ENCODE data around the gene ATF7IP2. TPM values are rescaled to one million over a fixed set of nuclear protein-coding genes. Genes with fewer than 3 reads are reported as not detected.

The ATF7IP2 gene
- total and polyA plus RNA-seq, 2 of the 13 experiments (the other 11 are each of a cell fraction or from before 2014, with no cell fraction given), result 117 to 217 TPM

DNA sequence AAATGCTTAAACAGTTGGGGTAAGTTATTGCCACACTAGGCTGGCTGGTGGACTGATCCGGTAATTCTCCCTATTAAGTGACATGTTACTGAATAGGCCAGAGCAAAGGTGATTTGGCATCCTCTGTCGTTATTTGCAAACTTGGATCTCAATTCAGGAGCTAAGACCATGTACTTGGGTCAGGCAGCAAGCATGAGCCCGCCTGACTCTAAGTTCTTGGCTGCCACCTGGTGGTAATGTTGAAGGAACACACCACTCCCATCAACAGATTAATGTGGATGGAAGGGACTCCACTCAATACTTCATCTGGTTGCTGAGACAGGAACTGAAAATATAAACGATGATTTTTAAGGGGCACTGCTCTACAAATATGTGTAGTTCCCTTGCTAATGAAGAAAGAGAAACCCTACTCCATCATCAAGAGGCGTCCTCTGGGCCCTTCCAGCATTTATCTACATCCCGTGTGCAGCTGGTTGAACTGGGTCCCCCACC, 123.7 kb downstream of the ATF7IP2 start (continued):
- TF ChIP-seq, protein P1, sequence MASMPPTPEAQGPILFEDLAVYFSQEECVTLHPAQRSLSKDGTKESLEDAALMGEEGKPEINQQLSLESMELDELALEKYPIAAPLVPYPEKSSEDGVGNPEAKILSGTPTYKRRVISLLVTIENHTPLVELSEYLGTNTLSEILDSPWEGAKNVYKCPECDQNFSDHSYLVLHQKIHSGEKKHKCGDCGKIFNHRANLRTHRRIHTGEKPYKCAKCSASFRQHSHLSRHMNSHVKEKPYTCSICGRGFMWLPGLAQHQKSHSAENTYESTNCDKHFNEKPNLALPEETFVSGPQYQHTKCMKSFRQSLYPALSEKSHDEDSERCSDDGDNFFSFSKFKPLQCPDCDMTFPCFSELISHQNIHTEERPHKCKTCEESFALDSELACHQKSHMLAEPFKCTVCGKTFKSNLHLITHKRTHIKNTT (CRISPR knock-in tag; IDR thresholded peaks at IDR 0.05), result no peak
- TF ChIP-seq ARNTL (CRISPR knock-in tag; IDR thresholded peaks at IDR 0.05) (no peak), ZFP36L1 (CRISPR knock-in tag; IDR thresholded peaks at IDR 0.05) (no peak; the same call in 1 of the 2 replicates), KAT7 (CRISPR knock-in tag; IDR thresholded peaks at IDR 0.05; ENCODE audit: borderline replicate concordance) (no peak; the same call in 1 of the 2 replicates), HNRNPLL (IDR thresholded peaks at IDR 0.05; ENCODE audit: low read depth, low read length, poor library complexity, severe bottlenecking) (no peak), ZFX (CRISPR knock-in tag; IDR thresholded peaks at IDR 0.05; ENCODE audit: low read depth) (peak; percentile 50; the same call in 1 of the 2 replicates), SP5 (CRISPR knock-in tag; IDR thresholded peaks at IDR 0.05; ENCODE audit: borderline replicate concordance, low read depth) (0 out of 2 replicates have a peak, but pooled peaks have one; percentile 28), ZMYM2 (CRISPR knock-in tag; IDR thresholded peaks at IDR 0.05) (no peak), SIX1 (CRISPR knock-in tag; IDR thresholded peaks at IDR 0.05; ENCODE audit: borderline replicate concordance) (0 out of 2 replicates have a peak, but pooled peaks have one; percentile 40), ZNF205 (CRISPR knock-in tag; IDR thresholded peaks at IDR 0.05) (no peak), ZNF788 (CRISPR knock-in tag; IDR thresholded peaks at IDR 0.05; ENCODE audit: borderline replicate concordance) (peak; percentile 71; the same call in 1 of the 2 replicates), ZNF652 (CRISPR knock-in tag; IDR thresholded peaks at IDR 0.05; ENCODE audit: borderline replicate concordance, low read depth) (no peak; the same call in 1 of the 2 replicates), RFX3 (CRISPR knock-in tag; IDR thresholded peaks at IDR 0.05) (no peak), KDM6A (CRISPR knock-in tag; IDR thresholded peaks at IDR 0.05; ENCODE audit: low read depth) (no peak), ZNF562 (CRISPR knock-in tag; IDR thresholded peaks at IDR 0.05; ENCODE audit: borderline replicate concordance) (no peak), DNMT1 (CRISPR knock-in tag; IDR thresholded peaks at IDR 0.05) (no peak), SP2 (CRISPR knock-in tag; IDR thresholded peaks at IDR 0.05) (no peak)
- TF ChIP-seq, protein P2, sequence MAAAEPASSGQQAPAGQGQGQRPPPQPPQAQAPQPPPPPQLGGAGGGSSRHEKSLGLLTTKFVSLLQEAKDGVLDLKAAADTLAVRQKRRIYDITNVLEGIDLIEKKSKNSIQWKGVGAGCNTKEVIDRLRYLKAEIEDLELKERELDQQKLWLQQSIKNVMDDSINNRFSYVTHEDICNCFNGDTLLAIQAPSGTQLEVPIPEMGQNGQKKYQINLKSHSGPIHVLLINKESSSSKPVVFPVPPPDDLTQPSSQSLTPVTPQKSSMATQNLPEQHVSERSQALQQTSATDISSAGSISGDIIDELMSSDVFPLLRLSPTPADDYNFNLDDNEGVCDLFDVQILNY (CRISPR knock-in tag; conservative IDR thresholded peaks at IDR 0.05), result no peak
- TF ChIP-seq, protein P3, sequence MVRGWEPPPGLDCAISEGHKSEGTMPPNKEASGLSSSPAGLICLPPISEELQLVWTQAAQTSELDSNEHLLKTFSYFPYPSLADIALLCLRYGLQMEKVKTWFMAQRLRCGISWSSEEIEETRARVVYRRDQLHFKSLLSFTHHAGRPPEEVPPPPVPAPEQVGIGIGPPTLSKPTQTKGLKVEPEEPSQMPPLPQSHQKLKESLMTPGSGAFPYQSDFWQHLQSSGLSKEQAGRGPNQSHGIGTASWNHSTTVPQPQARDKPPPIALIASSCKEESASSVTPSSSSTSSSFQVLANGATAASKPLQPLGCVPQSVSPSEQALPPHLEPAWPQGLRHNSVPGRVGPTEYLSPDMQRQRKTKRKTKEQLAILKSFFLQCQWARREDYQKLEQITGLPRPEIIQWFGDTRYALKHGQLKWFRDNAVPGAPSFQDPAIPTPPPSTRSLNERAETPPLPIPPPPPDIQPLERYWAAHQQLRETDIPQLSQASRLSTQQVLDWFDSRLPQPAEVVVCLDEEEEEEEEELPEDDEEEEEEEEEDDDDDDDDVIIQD (CRISPR knock-in tag; IDR thresholded peaks at IDR 0.05; ENCODE audit: low read depth), result peak; percentile 38; the same call in 1 of the 2 replicates
- TF ChIP-seq, protein P4, sequence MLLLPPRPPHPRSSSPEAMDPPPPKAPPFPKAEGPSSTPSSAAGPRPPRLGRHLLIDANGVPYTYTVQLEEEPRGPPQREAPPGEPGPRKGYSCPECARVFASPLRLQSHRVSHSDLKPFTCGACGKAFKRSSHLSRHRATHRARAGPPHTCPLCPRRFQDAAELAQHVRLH (CRISPR knock-in tag; IDR thresholded peaks at IDR 0.05; ENCODE audit: borderline replicate concordance, low read depth), result peak; percentile 80; the same call in 1 of the 2 replicates
- TF ChIP-seq, protein P5, sequence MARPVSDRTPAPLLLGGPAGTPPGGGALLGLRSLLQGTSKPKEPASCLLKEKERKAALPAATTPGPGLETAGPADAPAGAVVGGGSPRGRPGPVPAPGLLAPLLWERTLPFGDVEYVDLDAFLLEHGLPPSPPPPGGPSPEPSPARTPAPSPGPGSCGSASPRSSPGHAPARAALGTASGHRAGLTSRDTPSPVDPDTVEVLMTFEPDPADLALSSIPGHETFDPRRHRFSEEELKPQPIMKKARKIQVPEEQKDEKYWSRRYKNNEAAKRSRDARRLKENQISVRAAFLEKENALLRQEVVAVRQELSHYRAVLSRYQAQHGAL (CRISPR knock-in tag; IDR thresholded peaks at IDR 0.05; ENCODE audit: not compliant biosample characterization), result no peak
- TF ChIP-seq, protein P6, sequence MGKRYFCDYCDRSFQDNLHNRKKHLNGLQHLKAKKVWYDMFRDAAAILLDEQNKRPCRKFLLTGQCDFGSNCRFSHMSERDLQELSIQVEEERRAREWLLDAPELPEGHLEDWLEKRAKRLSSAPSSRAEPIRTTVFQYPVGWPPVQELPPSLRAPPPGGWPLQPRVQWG (CRISPR knock-in tag; IDR thresholded peaks at IDR 0.05; ENCODE audit: borderline replicate concordance, low read depth), result no peak
- TF ChIP-seq, protein P7, sequence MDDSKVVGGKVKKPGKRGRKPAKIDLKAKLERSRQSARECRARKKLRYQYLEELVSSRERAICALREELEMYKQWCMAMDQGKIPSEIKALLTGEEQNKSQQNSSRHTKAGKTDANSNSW (CRISPR knock-in tag; IDR thresholded peaks at IDR 0.05; ENCODE audit: borderline replicate concordance), result no peak
- TF ChIP-seq, protein P8, sequence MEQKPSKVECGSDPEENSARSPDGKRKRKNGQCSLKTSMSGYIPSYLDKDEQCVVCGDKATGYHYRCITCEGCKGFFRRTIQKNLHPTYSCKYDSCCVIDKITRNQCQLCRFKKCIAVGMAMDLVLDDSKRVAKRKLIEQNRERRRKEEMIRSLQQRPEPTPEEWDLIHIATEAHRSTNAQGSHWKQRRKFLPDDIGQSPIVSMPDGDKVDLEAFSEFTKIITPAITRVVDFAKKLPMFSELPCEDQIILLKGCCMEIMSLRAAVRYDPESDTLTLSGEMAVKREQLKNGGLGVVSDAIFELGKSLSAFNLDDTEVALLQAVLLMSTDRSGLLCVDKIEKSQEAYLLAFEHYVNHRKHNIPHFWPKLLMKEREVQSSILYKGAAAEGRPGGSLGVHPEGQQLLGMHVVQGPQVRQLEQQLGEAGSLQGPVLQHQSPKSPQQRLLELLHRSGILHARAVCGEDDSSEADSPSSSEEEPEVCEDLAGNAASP (CRISPR knock-in tag; IDR thresholded peaks at IDR 0.05; ENCODE audit: borderline replicate concordance), result peak; percentile 67
